ENCODE measurements around the gene HOXB4. TPM values are rescaled to one million over a fixed set of nuclear protein-coding genes. Genes with fewer than 3 reads are reported as not detected.

Gene HOXB4
- total RNA-seq, 1 donor: 1.7 TPM

DNA sequence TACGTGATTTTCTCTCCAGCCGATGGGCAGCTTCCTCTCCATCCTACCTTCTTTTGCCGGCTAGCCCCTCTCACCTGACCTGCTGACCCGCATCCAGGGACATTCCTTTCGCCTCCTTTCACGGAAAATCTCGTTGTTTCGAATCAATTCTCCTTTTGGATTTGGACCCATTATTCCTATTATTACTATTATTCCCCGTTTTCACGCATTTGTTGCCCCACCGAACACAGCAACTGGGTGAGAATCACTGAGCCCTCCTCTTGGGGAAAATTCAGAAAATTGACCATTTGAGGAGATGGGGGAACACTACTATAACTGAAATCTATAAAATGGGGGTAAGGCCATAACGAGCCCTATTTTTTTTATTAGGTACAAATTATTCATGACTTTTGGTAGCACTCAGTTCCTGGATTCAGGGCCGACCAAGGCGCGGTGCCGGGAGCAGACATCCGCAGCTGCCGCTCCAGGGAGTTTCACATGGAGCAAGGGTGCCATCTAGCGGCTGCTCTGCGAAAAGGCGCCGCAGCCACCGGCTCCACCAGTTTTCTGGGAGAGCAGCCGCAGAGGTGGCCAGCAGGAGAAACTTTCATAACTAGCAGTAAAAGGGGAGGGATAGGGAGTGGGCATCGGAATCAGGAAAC is 40.2 kb upstream of the HOXB4 start:
- DNase-seq (ENCODE audit: low read depth): peak; percentile 79
- H3K4me3 ChIP-seq (ENCODE audit: low read depth, low read length): no peak overlapping the region
- TF ChIP-seq, protein P1, sequence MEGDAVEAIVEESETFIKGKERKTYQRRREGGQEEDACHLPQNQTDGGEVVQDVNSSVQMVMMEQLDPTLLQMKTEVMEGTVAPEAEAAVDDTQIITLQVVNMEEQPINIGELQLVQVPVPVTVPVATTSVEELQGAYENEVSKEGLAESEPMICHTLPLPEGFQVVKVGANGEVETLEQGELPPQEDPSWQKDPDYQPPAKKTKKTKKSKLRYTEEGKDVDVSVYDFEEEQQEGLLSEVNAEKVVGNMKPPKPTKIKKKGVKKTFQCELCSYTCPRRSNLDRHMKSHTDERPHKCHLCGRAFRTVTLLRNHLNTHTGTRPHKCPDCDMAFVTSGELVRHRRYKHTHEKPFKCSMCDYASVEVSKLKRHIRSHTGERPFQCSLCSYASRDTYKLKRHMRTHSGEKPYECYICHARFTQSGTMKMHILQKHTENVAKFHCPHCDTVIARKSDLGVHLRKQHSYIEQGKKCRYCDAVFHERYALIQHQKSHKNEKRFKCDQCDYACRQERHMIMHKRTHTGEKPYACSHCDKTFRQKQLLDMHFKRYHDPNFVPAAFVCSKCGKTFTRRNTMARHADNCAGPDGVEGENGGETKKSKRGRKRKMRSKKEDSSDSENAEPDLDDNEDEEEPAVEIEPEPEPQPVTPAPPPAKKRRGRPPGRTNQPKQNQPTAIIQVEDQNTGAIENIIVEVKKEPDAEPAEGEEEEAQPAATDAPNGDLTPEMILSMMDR (IDR thresholded peaks at IDR 0.05; ENCODE audit: insufficient read depth, low read depth, low read length): peak; percentile 94

DNA sequence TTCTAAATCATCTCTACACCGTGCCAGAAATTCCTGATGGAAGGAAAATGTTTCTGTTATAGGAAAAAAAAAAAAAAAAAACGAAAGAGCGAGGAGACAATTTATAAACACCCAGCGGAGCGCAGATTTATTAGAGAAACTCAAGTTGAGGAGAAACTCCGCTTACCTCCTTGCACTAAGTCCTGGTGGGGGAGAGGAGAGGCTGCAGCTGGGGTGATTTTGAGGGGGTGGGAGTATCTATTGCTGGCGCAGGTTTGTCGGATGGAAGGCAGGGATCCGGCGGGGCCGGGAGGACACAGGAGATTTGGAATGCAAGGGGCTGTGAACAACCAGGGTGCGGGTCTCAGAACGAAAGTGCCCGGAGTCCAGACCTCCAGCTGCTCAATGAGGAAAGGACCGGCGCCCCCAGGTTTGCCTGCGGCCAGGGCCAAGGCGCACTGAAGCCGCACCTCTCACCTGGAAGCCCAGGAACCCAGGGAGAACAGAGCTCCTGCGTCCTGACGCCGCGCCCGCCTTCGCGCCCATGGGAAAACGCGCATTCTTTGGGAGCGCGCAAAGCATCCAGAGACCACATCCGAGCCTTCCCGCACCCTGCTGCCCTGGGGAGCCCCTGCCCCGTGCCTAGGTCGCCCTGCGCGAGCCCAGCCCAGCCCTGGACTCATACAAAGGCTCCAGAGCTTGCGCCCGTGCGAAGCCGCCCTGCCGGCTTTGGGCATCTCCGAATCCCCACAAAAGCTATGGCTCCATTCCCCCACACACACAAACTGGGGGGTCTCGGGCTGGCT is 39.5 kb upstream of the HOXB4 start:
- DNase-seq (ENCODE audit: low read depth): no peak
- TF ChIP-seq, protein P1 (IDR thresholded peaks at IDR 0.05; ENCODE audit: insufficient read depth, low read depth, low read length): no peak
- no peak overlapping the region for H3K4me3 ChIP-seq (ENCODE audit: low read depth, low read length)

DNA sequence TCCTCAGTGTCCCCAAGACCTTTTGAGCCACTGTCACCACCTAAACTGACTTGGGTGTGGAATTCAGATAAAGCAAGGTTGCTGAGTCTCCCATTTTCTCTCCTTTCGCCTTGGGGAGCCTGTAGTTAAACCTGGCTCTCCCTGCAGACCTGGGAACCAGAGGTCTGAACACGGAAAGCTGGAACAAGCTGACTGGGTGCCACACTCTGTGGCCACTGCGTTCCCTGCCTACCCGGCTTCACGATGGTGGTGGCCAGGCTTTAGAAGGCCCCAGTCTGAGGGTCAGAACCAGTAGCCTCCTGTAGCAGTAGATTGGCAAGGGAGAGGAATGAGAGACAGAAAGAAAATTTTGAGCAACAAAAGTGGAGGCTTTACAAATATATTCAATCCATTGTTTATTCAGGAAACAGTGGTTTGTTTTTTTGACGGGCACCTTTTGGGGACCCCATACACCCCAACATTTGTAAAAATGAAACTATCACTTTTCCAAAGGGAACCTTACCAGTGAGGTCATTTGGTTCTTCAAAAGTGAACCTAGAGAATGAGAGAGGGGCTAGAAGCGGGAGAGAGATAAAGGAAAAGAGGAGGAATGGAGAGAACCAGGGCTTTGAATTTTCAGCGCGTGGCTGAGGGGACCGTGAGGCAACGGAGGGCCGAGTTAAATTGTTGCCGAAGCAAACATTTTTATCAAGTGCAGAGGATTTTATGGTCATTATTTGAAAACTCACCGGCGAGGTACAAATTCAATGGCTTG is 38.7 kb upstream of the HOXB4 start:
- no peak for DNase-seq (ENCODE audit: low read depth)
- no peak overlapping the region for H3K4me3 ChIP-seq (ENCODE audit: low read depth, low read length)
- TF ChIP-seq, protein P1 (IDR thresholded peaks at IDR 0.05; ENCODE audit: insufficient read depth, low read depth, low read length): no peak

DNA sequence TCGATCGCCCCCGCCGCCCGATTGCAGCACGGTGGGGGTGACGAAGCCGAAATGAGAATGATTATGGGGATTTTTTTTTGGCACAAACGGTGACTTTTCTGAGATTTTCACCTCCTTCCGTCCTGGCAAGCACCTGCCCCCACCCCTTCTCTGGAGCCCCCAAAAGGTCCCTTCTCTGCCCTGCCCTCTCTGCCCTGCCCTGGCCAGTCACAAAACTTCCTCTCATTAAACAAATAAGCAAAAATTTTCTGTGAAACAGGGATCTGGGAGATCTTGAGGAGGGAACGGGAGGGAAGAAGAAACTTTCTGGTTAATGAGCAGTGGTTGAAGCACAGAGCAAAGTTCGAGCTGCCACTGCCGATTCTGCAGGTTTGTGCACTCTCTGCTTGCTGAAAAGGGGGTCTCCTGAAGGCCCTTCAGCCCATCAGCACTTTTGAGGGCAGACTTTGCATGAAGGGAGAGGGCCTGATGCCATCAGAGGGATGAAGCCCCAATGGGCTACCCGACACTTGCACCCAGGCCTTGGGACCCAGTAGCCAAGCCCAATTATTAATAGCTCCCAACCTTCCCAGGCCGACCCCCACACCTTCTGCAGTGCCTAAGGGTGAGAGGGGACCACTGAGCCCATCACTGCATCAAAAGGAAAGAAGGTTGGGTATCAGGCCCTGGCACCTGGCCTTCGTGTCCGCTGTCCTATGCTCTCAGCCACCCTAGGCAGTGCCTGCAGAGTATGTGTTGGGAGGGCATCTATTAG is 38.0 kb upstream of the HOXB4 start:
- no peak overlapping the region for H3K4me3 ChIP-seq (ENCODE audit: low read depth, low read length)
- DNase-seq (ENCODE audit: low read depth): no peak
- TF ChIP-seq, protein P1 (IDR thresholded peaks at IDR 0.05; ENCODE audit: insufficient read depth, low read depth, low read length): no peak

- H3K4me3 ChIP-seq (ENCODE audit: low read depth, low read length): no peak within 1 kb of the TSS
- DNase-seq (ENCODE audit: low read depth): no peak
- TF ChIP-seq, protein P1 (IDR thresholded peaks at IDR 0.05; ENCODE audit: insufficient read depth, low read depth, low read length): no peak
Measured at GRCh38 chr17:48615047-48615962, 37.2 kb upstream of the HOXB4 start, which contains the start of gene HOXB8. TSS of gene HOXB8 (minus strand) at chr17:48615292. CDS start at chr17:48614704, 588 bp downstream.
